Cardiac fibroblast (primary cell): ENCODE data around the gene TYR.

ENCODE experiments used
- DNase-seq, 2 donors: peaks; one replicate each; pipeline versions ENCODE4 v3.0.0 to v3.0.0-alpha.2; 2010; ENCODE audit warnings: low read depth in 2 of 2
- H3K4me3 ChIP-seq, 2 donors: replicated peaks in 1 of 2; 1 replicate in 1 of 2; 2 replicates in 1 of 2; pipeline ENCODE4 v1.5.1; 2011; ENCODE audit warnings: low read depth in 2 of 2, low read length in 2 of 2, mild to moderate bottlenecking in 2 of 2, moderate library complexity in 1 of 2
- TF ChIP-seq, protein P1 (sequence below): IDR thresholded peaks from one replicate; pipeline ENCODE4 v1.5.1; 2011; ENCODE audit warnings: low read depth, mild to moderate bottlenecking, low read length, inconsistent platforms

TYR gene

GRCh38 chr11:89177691-89178231 is at the start of gene TYR:
Gene TYR (plus strand): TSS chr11:89177875. CDS start chr11:89177954, 79 bp downstream.
- H3K4me3 ChIP-seq, result no peak within 1 kb of the TSS
- TF ChIP-seq, protein P1, sequence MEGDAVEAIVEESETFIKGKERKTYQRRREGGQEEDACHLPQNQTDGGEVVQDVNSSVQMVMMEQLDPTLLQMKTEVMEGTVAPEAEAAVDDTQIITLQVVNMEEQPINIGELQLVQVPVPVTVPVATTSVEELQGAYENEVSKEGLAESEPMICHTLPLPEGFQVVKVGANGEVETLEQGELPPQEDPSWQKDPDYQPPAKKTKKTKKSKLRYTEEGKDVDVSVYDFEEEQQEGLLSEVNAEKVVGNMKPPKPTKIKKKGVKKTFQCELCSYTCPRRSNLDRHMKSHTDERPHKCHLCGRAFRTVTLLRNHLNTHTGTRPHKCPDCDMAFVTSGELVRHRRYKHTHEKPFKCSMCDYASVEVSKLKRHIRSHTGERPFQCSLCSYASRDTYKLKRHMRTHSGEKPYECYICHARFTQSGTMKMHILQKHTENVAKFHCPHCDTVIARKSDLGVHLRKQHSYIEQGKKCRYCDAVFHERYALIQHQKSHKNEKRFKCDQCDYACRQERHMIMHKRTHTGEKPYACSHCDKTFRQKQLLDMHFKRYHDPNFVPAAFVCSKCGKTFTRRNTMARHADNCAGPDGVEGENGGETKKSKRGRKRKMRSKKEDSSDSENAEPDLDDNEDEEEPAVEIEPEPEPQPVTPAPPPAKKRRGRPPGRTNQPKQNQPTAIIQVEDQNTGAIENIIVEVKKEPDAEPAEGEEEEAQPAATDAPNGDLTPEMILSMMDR, result no peak
- no peak for DNase-seq

DNA sequence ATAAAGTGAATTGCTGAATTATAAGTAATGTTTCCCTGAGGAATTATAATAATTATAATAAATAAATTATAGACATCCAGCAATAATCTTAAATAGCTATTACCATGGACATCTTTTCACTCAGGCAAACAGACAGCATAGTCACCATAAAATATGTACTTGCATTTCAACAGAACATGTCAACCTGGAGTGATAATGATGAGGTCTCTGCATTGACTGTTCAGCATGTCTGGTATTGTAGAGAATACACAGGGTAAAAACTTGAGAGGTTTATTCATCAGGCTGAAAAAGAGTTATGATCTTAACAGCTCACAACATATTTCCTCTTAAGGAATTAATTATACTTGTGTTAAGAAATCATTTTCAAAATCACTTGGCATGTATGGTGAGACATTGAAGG is 41.1 kb upstream of the TYR start:
- no peak for DNase-seq
- H3K4me3 ChIP-seq, result no peak overlapping the region
- TF ChIP-seq, protein P1, result no peak

DNA sequence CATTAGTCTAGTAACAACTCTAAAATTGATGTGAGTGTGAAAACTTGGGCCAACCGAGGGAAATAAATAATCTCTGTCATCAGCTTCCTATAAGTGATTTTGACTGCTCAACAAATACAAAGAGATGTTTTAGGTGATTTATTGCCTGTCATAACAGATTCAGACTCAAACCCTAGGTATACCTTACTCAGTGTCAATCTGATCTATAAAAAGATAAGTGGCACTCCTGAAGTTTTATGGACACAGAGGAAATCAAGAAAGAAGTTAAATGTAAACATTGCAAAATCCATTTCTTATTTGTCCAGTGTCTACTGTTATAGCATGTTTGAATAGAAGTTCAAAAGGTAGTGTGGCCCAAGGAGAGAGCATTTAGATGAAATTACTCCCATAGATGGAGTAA is 30.4 kb upstream of the TYR start:
- TF ChIP-seq, protein P1, result no peak
- no peak for DNase-seq

GRCh38 chr11:89159974-89160373 is 17.7 kb upstream of the TYR start:
- TF ChIP-seq, protein P1, result no peak
- no peak for DNase-seq
- H3K4me3 ChIP-seq, result no peak overlapping the region

More for the DNA sequence above, 30.4 kb upstream of the TYR start:
- H3K4me3 ChIP-seq, result no peak overlapping the region

DNA sequence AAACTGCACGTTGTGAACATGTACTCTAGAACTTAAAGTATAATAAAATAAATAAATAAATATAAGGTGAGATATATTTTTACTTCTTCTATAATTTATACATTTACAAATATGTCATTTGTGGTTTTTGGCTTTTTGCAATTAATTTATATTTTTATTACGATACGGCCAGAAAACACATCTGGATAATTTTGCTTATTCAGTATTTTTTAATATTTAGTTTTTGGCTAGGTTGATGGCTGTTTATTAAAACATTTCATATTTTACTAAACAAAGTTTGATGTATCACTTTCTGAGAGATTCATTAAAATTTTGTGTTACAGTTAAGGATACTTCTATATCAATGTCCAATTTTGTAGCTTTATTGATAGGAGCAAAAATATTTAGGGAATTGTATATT is 15.7 kb upstream of the TYR start:
- H3K4me3 ChIP-seq, result no peak overlapping the region
- TF ChIP-seq, protein P1, result no peak
- no peak for DNase-seq

GRCh38 chr11:89163686-89164085 is 14.0 kb upstream of the TYR start:
- TF ChIP-seq, protein P1, result no peak
- no peak overlapping the region for H3K4me3 ChIP-seq

GRCh38 chr11:89168396-89168795 is 9.3 kb upstream of the TYR start:
- TF ChIP-seq, protein P1, result no peak
- DNase-seq, result peak in 1 of 2 donors; percentile 5
- H3K4me3 ChIP-seq, result no peak overlapping the region

More at GRCh38 chr11:89163686-89164085, 14.0 kb upstream of the TYR start:
- no peak for DNase-seq
